DMS 273 treated with DMSO at 0.1 percent for 48 hours (cell line): ENCODE data around the gene CYGB.

Source experiments
- DNase-seq: peaks from one replicate; lab custom pipeline; 2025; lab: John Stamatoyannopoulos, UW

Gene CYGB

GRCh38 chr17:76500747-76501017 lies 36.8 kb downstream of the CYGB start:
- no peak for DNase-seq

- DNase-seq = peak; percentile 9
Observed at GRCh38 chr17:76500074-76500746, 37.3 kb downstream of the CYGB start.

GRCh38 chr17:76499267-76499667 lies 38.2 kb downstream of the CYGB start:
- no peak for DNase-seq

- no peak for DNase-seq
Observed at GRCh38 chr17:76498876-76499251, 38.6 kb downstream of the CYGB start.

- DNase-seq = peak; percentile 74
Observed at GRCh38 chr17:76497979-76498875, 39.3 kb downstream of the CYGB start.

- no peak for DNase-seq
Observed at GRCh38 chr17:76497699-76497978, 39.9 kb downstream of the CYGB start.

- no peak for DNase-seq
Observed at GRCh38 chr17:76496464-76496863, 41.0 kb downstream of the CYGB start.

GRCh38 chr17:76495663-76496400 lies 41.7 kb downstream of the CYGB start:
- DNase-seq = no peak

- DNase-seq = no peak
Observed at GRCh38 chr17:76493505-76494167, 43.9 kb downstream of the CYGB start.

- no peak for DNase-seq
Observed at GRCh38 chr17:76492989-76493501, 44.5 kb downstream of the CYGB start.

GRCh38 chr17:76492123-76492988 lies 45.2 kb downstream of the CYGB start:
- no peak for DNase-seq

- DNase-seq = no peak
Observed at GRCh38 chr17:76491271-76492122, 46.0 kb downstream of the CYGB start.

GRCh38 chr17:76490112-76490710 lies 47.3 kb downstream of the CYGB start:
- DNase-seq = no peak

GRCh38 chr17:76487451-76488192 lies 49.9 kb downstream of the CYGB start:
- no peak for DNase-seq

- no peak for DNase-seq
Observed at GRCh38 chr17:76485569-76485968, 51.9 kb downstream of the CYGB start.

- DNase-seq = no peak
Observed at GRCh38 chr17:76484228-76484725, 53.2 kb downstream of the CYGB start.

- no peak for DNase-seq
Observed at GRCh38 chr17:76481071-76481655, 56.3 kb downstream of the CYGB start.

GRCh38 chr17:76480632-76481031 lies 56.9 kb downstream of the CYGB start:
- DNase-seq = no peak
